Uterus (tissue), 2 donors: ENCODE results near the gene PRTN3.
"Not testable (repeated sequence)": the region's sequence is repeated elsewhere in the genome, so short reads cannot be mapped to it uniquely, and the experiment has no call there.

ENCODE experiments used
- CTCF ChIP-seq, 4 experiments: fragments of 200-600 bp in 2 of 4; fragments of 450-650 bp in 2 of 4; sonication (generic) in 2 of 4; IDR thresholded peaks; one replicate each; pipeline ENCODE4 v1.5.1; 2016 to 2019; ENCODE audit warnings: antibody characterized with exemption in 4 of 4, mild to moderate bottlenecking in 2 of 4, moderate library complexity in 1 of 4
- POLR2A ChIP-seq, 2 donors: fragments of 450-650 bp; IDR thresholded peaks; one replicate each; pipeline ENCODE4 v1.6.1; 2016; ENCODE audit warnings: antibody characterized with exemption in 2 of 2, mild to moderate bottlenecking in 1 of 2, moderate library complexity in 1 of 2

GRCh38 chr19:891421-892200 is 50.8 kb downstream of the PRTN3 start:
- TF ChIP-seq CTCF, POLR2A (IDR thresholded peaks at IDR 0.05): not testable (repeated sequence)
